ENCODE data around the gene ALDH7A1.

ALDH7A1 gene

DNA sequence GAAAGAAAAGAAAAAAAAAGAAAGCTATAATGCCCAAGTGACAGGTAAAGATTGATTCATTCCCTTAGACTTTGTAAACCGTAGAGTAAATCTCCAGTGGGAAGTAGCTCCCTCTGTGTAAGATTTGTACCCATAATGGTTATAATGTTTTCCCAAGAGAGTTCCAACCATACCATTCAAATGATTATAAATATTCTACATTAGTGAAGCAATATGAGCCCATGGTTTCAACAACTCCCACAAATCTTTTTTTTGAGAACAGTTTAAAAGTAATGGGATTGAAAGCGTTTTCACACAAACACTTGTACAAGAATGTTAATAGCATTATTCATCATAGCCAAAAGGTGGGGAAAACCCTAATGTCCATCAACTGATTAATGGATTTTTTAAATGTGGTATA lies 113.8 kb downstream of the ALDH7A1 start:
- H3K27ac Mint-ChIP-seq = peak overlapping the region in 1 of 2 donors; percentile 9
- peaks cover 38% of the 10 kb centered on the region for H3K36me3 Mint-ChIP-seq (ENCODE audit: insufficient read depth)
- H3K4me3 Mint-ChIP-seq = no peak overlapping the region
- DNase-seq = no peak
- H3K9me3 Mint-ChIP-seq = no peaks in the 10 kb centered on the region
- no peaks in the 10 kb centered on the region for H3K4me1 Mint-ChIP-seq (ENCODE audit: low read depth in 2 of 2)
- ATAC-seq (replicated peaks) = no peak
- no peaks in the 10 kb centered on the region for H3K27me3 Mint-ChIP-seq
